Prostate gland (tissue), 2 donors: Measurements from ENCODE around the gene CAPN13. TPM values are rescaled to one million over a fixed set of nuclear protein-coding genes. Genes with fewer than 3 reads are reported as not detected.

Experiments
- DNase-seq: peaks from one replicate; pipeline ENCODE4 v3.0.0-alpha.2; 2019; ENCODE audit warnings: low spot score
- H3K27ac ChIP-seq, 2 donors: fragments of 200-600 bp; sonication (generic); 2 replicates each; pipeline ENCODE4 v1.5.1; 2017 to 2019
- H3K27me3 ChIP-seq: fragments of 200-600 bp; sonication (generic); replicated peaks from 2 replicates; pipeline ENCODE4 v1.5.1; 2019; ENCODE audit not compliant: insufficient read depth
- H3K36me3 ChIP-seq, 2 donors: fragments of 200-600 bp; sonication (generic); 1 replicate in 1 of 2; 2 replicates in 1 of 2; pipeline versions ENCODE4 v1.5.1 to v1.8.1; 2017 to 2019
- H3K4me1 ChIP-seq: fragments of 200-600 bp; sonication (generic); replicated peaks from 2 replicates; pipeline ENCODE4 v1.5.1; 2019
- H3K4me3 ChIP-seq, 2 donors: fragments of 200-600 bp; sonication (generic); 2 replicates each; pipeline ENCODE4 v1.5.1; 2017 to 2019
- H3K9me3 ChIP-seq: fragments of 200-600 bp; sonication (generic); 2 replicates; pipeline ENCODE4 v1.5.1; 2017
- CTCF ChIP-seq, 4 experiments: fragments of 200-600 bp in 2 of 4; fragments of 450-650 bp in 2 of 4; sonication (generic) in 2 of 4; IDR thresholded peaks; 1 replicate in 3 of 4; 2 replicates in 1 of 4; pipeline ENCODE4 v1.5.1; 2016 to 2019; ENCODE audit warnings: antibody characterized with exemption in 4 of 4, mild to moderate bottlenecking in 2 of 4, moderate library complexity in 2 of 4
- POLR2A ChIP-seq: fragments of 450-650 bp; IDR thresholded peaks from one replicate; pipeline ENCODE4 v1.6.1; 2016; ENCODE audit warnings: antibody characterized with exemption, mild to moderate bottlenecking
- POLR2AphosphoS5 ChIP-seq: sonication (generic); formaldehyde crosslinking; IDR thresholded peaks from one replicate; pipeline ENCODE4 v1.6.1; 2017; ENCODE audit warnings: antibody characterized with exemption
- WGBS: methylation state at CpG from one replicate; pipeline ENCODE4 v1.1.5; 2018; 5-methylcytosine and 5-hydroxymethylcytosine counted together
- intact Hi-C: fragments of 100-400 bp; cut with DNase I; formaldehyde crosslinking; loops from one replicate; pipeline ENCODE4 v1.14.2; 2022
- small RNA-seq, 2 donors: library from RNA; depleted of rRNA; stranded (forward); fragments of <200 nt; gene quantifications; one replicate each; pipeline ENCODE3, GENCODE V24; 2016
- total RNA-seq, 2 donors: library from RNA; depleted of rRNA; stranded (reverse); fragments of >200 nt; gene quantifications; one replicate each; pipeline ENCODE4 v1.1.0, GENCODE V29; 2016

The CAPN13 gene
- total RNA-seq, 2 donors from 2014 or later = 2.0 to 5.7 TPM

GRCh38 chr2:30675758-30676157 lies 131.5 kb downstream of the CAPN13 start:
- Histone ChIP-seq H3K36me3 (no peaks in the 10 kb centered on the region), H3K4me1 (no peaks in the 10 kb centered on the region), H3K27ac (no peak overlapping the region), H3K4me3 (no peak overlapping the region), H3K27me3 (no peaks in the 10 kb centered on the region), H3K9me3 (no peaks in the 10 kb centered on the region)
- DNase-seq = no peak
- WGBS = 91% methylated on average over 2 of the region's 2 CpGs
- intact Hi-C loops = no loop called here
- no peak for TF ChIP-seq CTCF (IDR thresholded peaks at IDR 0.05)
- no peak for TF ChIP-seq POLR2A
- TF ChIP-seq POLR2AphosphoS5 = no peak

GRCh38 chr2:30673127-30673526 lies 134.1 kb downstream of the CAPN13 start:
- no peak for TF ChIP-seq POLR2A
- TF ChIP-seq CTCF (IDR thresholded peaks at IDR 0.05) = no peak
- TF ChIP-seq POLR2AphosphoS5 = no peak
- Histone ChIP-seq H3K27ac (no peak overlapping the region), H3K4me1 (no peaks in the 10 kb centered on the region), H3K4me3 (no peak overlapping the region), H3K36me3 (no peaks in the 10 kb centered on the region), H3K27me3 (no peaks in the 10 kb centered on the region), H3K9me3 (no peaks in the 10 kb centered on the region)
- intact Hi-C loops = no loop called here
- no peak for DNase-seq
- WGBS = 91% methylated on average over 4 of the region's 4 CpGs

Small RNAs within 50 kb of the gene (small RNA-seq; reads per million reads assigned to genes)
- 0 reads per million in 2 donors for gene AC092569.1
